Panc1 (cell line): ENCODE data around the gene ASTN2. TPM values are rescaled to one million over a fixed set of nuclear protein-coding genes. Genes with fewer than 3 reads are reported as not detected.

Source experiments
- ATAC-seq: fragments of 200-7000 bp; cut with Tn5 transposase; 2 replicates; pipeline ENCODE4 v1.9.1; 2020; ENCODE audit warnings: mild to moderate bottlenecking, moderate library complexity
- BruUV-seq: library from RNA; stranded (reverse); fragments of 400-500 nt; replicated peaks from 2 replicates; lab custom pipeline; 2021; lab: Mats Ljungman, UMichigan
- CTCF ChIA-PET: fragments of 300-600 bp; sonication (Branson Sonifier 250); formaldehyde crosslinking; loops from one replicate; lab custom pipeline; 2022; ENCODE audit warnings: antibody characterized with exemption; lab: Charles Lee
- POLR2A ChIA-PET: fragments of 300-600 bp; sonication (Branson Sonifier 250); formaldehyde crosslinking; loops from one replicate; lab custom pipeline; 2022; ENCODE audit warnings: antibody characterized with exemption; lab: Charles Lee
- DNase-seq: peaks from one replicate; pipeline ENCODE4 v3.0.0-alpha.2; 2010; ENCODE audit warnings: low read depth, low spot score
- H3K27ac ChIP-seq: 2 replicates; pipeline ENCODE4 v1.5.1; 2011; ENCODE audit warnings: mild to moderate bottlenecking, low read length, inconsistent platforms
- H3K27me3 ChIP-seq: fragments of 200-500 bp; sonication (Bioruptor generic); 2 replicates; pipeline ENCODE4 v1.6.0; 2014; ENCODE audit warnings: low read length, inconsistent platforms; ENCODE audit not compliant: control insufficient read depth, insufficient read depth
- H3K36me3 ChIP-seq: fragments of 200-500 bp; sonication (Bioruptor generic); 2 replicates; pipeline ENCODE4 v1.5.1; 2014; ENCODE audit warnings: inconsistent platforms, mild to moderate bottlenecking, low read length, moderate library complexity; ENCODE audit not compliant: control insufficient read depth, insufficient read depth
- H3K4me1 ChIP-seq: 2 replicates; pipeline ENCODE4 v1.5.1; 2011; ENCODE audit warnings: inconsistent platforms, mild to moderate bottlenecking, low read length, moderate library complexity; ENCODE audit not compliant: control insufficient read depth, insufficient read depth
- H3K4me3 ChIP-seq, 2 experiments: 2 replicates each; pipeline ENCODE4 v1.5.1; 2011 to 2012; ENCODE audit warnings: low read depth in 2 of 2, low read length in 2 of 2, mild to moderate bottlenecking in 2 of 2, inconsistent platforms in 1 of 2, moderate library complexity in 1 of 2
- H3K9me3 ChIP-seq: fragments of 200-500 bp; sonication (Bioruptor generic); 2 replicates; pipeline ENCODE4 v1.5.1; 2014; ENCODE audit warnings: low read depth, mild to moderate bottlenecking, inconsistent platforms, low read length, moderate library complexity; ENCODE audit not compliant: control insufficient read depth, insufficient read depth
- CTCF ChIP-seq: fragments of 450-650 bp; IDR thresholded peaks from 2 replicates; pipeline ENCODE4 v1.5.1; 2017; ENCODE audit warnings: mild to moderate bottlenecking
- POLR2AphosphoS5 ChIP-seq: IDR thresholded peaks from 2 replicates; pipeline ENCODE4 v1.6.1; 2012; ENCODE audit warnings: mild to moderate bottlenecking, low read depth, low read length, moderate library complexity
- REST ChIP-seq, 2 experiments: IDR thresholded peaks; 2 replicates each; pipeline ENCODE4 v1.6.1; 2011 to 2012; ENCODE audit warnings: low read depth in 2 of 2, control low read depth in 1 of 2, low read length in 1 of 2, mild to moderate bottlenecking in 1 of 2, moderate library complexity in 1 of 2; ENCODE audit not compliant: insufficient read depth in 1 of 2
- SIN3A ChIP-seq: IDR thresholded peaks from 2 replicates; pipeline ENCODE4 v1.6.1; 2012; ENCODE audit warnings: low read depth, mild to moderate bottlenecking, low read length, moderate library complexity, borderline replicate concordance; ENCODE audit not compliant: insufficient read depth
- TCF7L2 ChIP-seq: IDR thresholded peaks from 2 replicates; pipeline ENCODE4 v1.6.1; 2011; ENCODE audit warnings: mild to moderate bottlenecking, low read depth, low read length, inconsistent platforms
- in situ Hi-C: cut with HindIII; loops from 2 replicates; pipeline ENCODE4 v1.10.0; 2016; ENCODE audit warnings: low sequenced_read_pairs, low pct_unique_long_range_greater_than_20kb
- intact Hi-C: fragments of 100-400 bp; cut with micrococcal nuclease; formaldehyde crosslinking; loops from one replicate; pipeline ENCODE4 v1.10.0; 2022; ENCODE audit not compliant: unreplicated experiment
- total RNA-seq: library from RNA; stranded (reverse); gene quantifications from one replicate; pipeline ENCODE4 v1.2.1, GENCODE V29; 2021; ENCODE audit not compliant: unreplicated experiment

ASTN2 gene
- total RNA-seq, 1 experiment from 2014 or later = 3.9 TPM

- ATAC-seq = no peak
- intact Hi-C loops = loop anchor here (10.0 kb wide), 1 partner anchor 345 kb away; the partner anchor contains the start of gene PAPPA
Observed at GRCh38 chr9:116499434-116499833, 915.4 kb downstream of the ASTN2 start.

GRCh38 chr9:116497095-116497890 is 917.6 kb downstream of the ASTN2 start:
- BruUV-seq = no TSS peak
- in situ Hi-C loops (no loop called here), intact Hi-C loops (loop anchor here (10.0 kb wide), 1 partner anchor 342 kb away; the partner anchor contains the start of gene PAPPA)
- H3K4me3 ChIP-seq = no peak overlapping the region
- POLR2A ChIA-PET = no interaction called here
- H3K4me1 ChIP-seq = no peaks in the 10 kb centered on the region
- H3K36me3 ChIP-seq = no peaks in the 10 kb centered on the region
- ATAC-seq = no peak
- TF ChIP-seq REST (IDR thresholded peaks at IDR 0.05; ENCODE audit: insufficient read depth in 1 of 2, low read depth in 2 of 2, low read length in 1 of 2) (no peak), TCF7L2 (peak; percentile 40; the same call in 1 of the 2 replicates)
- DNase-seq = no peak
- no peaks in the 10 kb centered on the region for H3K9me3 ChIP-seq
- no peaks in the 10 kb centered on the region for H3K27me3 ChIP-seq
- no peak overlapping the region for H3K27ac ChIP-seq
- CTCF ChIA-PET = no interaction called here

More at GRCh38 chr9:116499434-116499833, 915.4 kb downstream of the ASTN2 start:
- Histone ChIP-seq H3K9me3 (no peaks in the 10 kb centered on the region), H3K4me3 (no peak overlapping the region), H3K4me1 (no peaks in the 10 kb centered on the region), H3K27me3 (no peaks in the 10 kb centered on the region), H3K36me3 (no peaks in the 10 kb centered on the region), H3K27ac (no peak overlapping the region)
- no peak for TF ChIP-seq CTCF
- TF ChIP-seq REST (IDR thresholded peaks at IDR 0.05; ENCODE audit: insufficient read depth in 1 of 2, low read depth in 2 of 2, low read length in 1 of 2) = no peak
- TF ChIP-seq SIN3A = no peak
- TF ChIP-seq TCF7L2 = no peak
- no peak for TF ChIP-seq POLR2AphosphoS5
- DNase-seq = no peak
- POLR2A ChIA-PET = no interaction called here
- CTCF ChIA-PET = no interaction called here
- BruUV-seq = no TSS peak
- in situ Hi-C loops = no loop called here
